ENCODE data around the gene G6PD.
"Not testable (repeated sequence)": the region's sequence is repeated elsewhere in the genome, so short reads cannot be mapped to it uniquely, and the experiment has no call there.

Gene G6PD

DNA sequence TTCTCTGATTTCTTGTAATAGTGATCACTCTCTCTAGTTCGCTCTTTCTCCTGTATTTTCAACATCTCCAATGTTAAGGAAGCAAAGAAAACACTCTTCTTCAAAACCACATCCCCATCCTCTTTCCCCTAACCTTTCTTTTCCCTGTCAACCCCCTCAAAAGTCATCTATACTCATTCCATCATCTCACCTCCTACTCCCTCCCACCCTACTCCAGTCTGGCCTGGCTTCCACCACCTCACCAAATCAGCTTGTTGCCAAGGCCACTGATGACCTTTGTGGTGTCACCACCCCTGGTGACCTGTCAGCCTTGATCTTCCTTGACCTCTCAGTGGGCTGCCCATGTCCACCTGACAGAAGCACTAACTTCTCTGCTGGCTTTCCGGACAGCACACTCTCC lies 32.9 kb downstream of the G6PD start:
- DNase-seq = no peak

DNA sequence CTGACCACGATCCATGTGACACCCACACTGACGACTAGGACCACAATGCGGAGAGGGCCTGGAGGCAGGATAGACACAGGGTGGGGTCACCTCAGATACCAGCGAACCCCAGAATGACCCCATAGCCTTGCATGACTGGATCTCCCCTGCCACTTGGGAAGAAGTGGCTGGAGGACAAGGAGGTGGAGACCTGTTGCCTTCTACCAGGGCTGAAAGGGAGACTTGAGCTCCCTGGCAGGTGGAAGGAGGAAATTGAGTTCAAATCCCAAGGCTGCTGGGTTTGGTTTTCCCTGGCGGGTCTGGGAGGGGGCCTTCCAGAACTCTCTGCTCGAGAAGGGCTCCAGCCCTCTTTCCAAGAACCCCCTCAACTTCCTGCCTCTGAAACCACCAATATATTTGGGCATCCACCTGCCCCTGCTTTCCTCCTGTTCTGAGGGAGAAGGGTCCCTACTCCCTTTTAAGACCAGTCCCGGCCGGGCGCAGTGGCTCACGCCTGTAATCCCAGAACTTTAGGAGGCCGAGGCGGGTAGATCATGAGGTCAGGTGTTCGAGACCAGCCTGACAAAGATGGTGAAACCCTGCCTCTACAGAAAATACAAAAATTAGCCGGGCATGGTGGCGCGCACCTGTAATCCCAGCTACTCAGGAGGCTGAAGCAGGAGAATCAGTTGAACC lies 33.6 kb downstream of the G6PD start:
- DNase-seq = no peak

DNA sequence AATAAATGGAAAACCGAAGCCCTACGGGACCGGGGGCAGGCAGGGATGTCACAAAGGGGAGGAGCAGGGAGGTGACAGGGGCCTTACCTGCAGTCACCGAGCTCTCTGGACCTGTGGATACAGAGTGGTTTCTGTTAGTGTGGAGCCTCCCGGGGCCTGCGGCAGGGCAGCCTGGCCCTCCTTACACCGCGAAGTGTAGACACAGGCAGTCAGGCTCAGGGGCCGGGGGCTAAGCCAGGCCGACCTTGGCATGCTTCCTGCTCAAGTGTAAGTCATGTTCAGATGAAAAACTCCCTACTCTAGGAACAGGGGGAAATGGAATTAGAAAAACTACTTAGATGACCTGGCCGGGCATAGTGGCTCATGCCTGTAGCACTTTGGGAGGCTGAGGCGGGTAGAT lies 34.9 kb downstream of the G6PD start:
- no peak for DNase-seq

DNA sequence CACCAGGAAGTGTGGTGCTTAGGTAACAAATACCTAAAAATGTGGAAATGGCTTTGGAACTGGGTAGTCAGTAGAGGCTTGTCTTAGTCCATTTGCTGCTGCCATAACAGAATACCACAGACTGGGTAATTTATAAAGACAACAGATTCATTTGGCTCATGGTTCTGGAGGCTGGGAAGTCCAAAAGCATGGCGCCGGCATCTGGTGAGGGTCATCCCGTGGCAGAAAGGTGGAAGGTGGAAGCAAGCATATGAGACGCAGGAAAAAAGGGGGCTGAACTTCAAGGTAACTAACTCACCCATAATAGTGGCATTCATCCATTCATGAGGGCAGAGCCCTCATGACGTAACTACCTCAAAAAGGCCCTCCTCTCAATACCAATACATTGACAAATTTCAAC lies 37.2 kb downstream of the G6PD start:
- no peak for DNase-seq

DNA sequence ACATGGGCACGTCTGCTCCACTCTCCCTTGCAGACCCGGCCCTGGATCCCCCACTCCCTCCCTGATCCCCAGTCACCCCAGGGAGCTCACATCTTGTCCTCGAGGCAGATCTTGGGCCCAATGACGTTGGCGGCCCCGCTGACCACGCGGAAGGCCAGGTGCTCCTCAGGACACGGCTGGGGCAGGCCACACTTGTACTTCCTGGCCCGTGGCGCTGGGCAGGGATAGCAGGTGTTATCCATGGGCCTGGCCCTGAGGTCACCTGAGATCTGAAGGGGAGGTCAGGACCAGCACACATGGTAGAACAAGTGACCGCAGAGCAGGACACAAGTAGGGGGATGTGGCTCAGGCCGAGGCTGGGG lies 38.3 kb downstream of the G6PD start:
- no peak for DNase-seq

DNA sequence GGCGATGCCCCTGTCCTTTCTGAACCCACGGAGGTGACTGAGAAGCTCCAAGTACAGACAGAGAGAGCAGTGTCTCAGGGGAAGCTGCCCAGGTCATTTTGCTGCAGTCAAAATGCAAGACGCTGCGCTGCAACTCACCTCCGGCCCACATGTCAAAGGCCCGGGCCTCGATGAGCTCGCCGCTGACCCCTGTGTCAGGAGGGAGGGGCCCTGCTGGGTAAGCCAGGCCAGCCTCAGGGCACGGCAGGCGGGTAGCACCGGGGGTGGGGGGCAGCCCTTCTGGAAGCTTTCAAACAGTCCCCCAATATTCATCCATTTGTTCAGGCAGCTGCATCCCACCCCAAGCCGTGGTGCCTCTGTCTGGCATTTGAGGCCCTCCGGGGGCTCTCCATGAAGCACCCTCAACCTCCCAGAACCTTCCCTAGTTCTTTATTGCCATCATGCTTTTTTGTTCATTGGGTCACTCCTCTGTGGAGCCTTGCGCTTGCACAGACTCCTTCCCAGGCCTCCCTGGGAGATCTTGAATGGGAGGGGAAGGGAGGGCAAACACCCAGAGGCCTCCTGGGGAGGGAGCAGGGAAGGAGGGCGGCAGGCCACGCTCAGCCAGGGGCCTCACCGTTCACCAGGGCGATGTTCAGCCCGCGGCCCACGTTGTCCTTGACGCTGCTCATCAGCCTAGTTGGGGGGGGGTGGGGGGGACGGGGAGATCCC lies 38.8 kb downstream of the G6PD start:
- DNase-seq = no peak

DNA sequence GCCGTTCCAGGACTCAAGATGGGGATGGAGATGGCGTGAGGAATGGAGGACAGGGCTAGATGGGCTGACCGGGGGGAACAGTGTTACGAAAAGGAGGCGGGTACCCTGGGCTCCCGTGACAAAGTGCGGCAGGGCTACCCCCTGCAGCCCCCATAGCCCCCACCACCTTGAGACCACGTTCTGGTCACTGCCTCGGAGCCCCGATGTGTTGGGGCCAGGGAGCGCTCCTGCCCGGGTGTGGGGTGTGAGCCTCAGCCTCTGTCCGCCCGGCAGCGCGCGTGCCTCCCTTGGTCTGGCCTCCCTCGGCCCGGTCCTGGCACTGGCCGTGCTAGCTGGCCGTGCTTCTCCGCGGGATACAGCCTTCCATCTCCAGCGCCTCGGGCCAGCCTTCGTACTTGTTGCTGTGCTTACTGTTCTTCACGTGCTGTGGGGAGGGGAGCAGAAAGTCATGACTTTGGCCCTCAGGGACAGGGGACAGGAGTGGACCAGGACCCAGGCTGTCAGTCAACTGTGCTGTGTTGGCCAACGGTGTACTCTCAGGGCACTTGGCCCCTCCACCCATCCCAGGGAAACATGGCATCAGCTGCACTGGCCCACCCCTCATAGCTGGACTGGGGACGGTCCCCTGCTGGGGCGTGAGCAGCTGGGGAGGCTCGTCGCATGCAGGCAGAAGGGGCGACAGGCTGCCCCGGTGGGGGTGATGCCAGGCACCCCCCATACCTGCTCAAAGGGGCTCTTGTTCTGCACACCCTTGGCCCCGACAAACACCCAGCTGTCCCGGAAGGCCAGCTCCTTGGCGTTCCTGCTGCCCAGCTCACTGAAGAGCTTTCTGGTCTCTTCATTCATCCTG lies 39.9 kb downstream of the G6PD start:
- DNase-seq = no peak

DNA sequence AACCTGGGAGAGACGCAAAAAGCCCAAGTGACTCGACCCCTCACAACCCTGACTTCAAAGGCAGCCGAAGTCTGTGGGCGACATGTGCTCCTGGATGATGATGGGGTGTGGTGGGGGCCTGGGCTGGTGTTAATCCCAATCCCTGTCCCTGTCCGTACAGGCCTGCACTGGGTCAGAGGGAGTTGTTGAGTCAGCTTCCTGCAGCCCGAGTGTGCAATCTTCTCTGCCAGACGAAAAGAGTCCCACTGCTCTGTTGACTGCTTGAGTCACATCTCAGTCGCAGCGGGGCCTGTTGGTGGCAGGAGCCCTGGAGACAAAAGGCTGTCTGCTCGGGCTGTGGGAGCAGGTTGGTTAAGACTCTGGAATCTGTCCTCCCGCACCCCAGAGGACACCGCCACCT lies 40.9 kb downstream of the G6PD start:
- DNase-seq = no peak

DNA sequence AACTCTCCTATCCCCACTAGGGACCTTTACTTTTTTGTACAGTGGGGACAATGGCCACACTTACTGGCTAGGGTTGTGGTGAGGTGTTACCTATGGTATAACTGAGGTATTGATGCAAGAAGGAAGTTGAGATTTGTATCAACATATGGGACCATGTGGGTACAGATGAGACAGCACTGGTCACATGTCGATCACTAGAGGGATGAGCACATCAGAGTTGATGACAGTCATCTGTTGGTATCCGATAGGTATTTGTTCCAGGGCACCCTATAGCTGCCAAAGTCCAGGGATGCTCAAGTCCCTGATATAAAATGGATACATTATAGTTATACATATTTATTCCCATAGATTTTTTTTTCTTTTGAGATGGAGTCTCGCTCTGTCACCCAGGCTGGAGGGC lies 43.7 kb downstream of the G6PD start:
- no peak for DNase-seq

DNA sequence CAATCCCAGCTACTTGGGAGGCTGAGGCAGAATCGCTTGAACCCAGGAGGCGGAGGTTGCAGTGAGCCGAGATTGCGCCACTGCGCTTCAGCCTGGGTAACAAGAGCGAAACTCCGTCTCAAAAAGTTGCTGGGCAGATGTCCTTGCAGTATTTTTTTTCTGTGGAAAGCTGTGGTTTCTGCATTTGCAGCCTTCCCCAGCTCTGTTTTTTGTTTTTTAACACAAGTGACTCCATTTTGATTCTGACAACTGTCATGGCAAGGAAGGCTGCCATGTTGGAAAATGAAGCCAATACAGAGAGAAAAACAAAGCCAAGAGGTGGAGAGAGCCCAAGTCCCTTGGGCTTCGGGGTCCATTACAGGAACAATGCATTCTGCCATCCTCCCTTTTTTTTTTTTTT lies 44.5 kb downstream of the G6PD start:
- no peak for DNase-seq

DNA sequence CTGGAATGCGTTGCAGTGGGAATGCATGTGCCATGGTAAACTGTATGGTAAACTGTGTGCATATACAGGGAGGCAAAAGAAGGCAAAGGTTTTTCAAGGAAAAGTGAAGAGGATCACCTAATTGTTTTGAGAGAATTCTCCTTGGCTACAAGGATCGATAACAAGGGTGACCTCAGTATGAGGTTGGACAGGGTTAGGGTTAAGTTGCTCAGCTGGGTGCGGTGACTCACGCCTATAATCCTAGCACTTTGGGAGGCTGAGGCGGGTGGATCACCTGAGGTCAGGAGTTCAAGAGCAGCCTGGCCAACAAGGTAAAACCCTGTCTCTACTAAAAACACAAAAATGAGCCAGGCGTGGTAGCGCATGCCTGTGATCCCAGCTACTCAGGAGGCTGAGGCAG lies 45.2 kb downstream of the G6PD start:
- not testable (repeated sequence) for DNase-seq

DNA sequence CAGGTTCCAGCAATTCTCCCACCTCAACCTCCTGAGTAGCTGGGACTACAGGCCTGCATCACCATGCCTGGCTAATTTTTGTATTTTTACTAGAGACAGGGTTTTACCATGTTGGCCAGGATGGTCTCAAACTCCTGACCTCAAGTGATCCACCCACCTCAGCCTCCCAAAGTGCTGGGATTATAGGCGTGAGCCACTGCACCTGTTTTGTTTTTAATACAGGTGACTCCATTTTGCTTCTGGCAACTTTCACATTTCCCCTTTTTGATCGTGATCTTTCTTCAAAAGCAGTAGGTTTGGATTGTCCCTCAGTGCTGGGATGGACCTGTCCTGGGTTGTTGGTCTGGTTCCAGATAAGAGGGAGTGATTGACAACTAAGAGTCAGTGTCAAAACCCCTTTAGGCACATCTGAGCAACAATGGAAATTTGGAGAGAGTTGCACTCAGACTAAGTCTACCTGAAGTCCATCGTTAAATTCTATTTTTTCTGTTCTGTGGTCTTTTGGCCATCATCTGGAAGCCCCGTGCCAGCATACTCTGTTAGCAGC lies 50.0 kb downstream of the G6PD start:
- not testable (repeated sequence) for DNase-seq

DNA sequence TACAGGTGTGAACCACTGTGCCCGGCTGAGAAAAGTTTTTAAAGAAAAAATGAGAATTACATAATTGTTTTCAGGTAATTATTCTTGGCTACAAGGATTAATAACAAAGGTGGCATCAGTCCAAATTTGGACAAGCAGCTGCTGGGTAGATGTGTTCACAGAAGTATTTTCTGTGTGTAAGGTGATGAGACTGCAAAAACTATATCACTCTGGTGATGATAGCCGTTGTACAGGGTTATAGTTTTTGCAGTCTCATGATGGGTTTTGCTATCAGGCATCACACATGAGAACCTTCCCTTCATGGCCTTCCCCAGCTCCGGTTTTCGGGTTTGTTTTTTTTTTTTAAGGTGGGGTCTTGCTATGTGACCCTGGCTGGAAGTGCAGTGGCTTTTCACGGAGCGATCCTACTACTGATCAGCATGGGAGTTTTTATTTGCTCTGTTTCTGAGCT lies 51.1 kb downstream of the G6PD start:
- DNase-seq = no peak

DNA sequence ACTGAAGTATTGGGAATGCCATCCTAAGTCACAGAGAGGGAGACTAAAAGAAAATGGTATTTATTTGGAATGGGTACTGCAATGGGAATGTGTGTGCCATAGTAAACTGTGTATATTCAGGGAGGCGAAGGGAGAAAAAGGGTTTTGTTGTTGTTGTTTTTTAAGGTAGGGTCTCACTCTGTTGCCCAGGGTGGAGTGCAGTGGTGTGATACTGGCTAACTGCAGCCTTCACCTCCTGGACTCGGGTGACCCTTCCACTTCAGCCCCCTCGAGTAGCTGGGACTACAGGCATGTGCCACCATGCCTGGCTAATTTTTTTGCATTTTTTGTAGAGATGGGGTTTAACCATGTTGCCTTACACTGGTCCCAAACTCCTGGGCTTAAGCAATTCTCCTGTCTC lies 51.9 kb downstream of the G6PD start:
- no peak for DNase-seq

DNA sequence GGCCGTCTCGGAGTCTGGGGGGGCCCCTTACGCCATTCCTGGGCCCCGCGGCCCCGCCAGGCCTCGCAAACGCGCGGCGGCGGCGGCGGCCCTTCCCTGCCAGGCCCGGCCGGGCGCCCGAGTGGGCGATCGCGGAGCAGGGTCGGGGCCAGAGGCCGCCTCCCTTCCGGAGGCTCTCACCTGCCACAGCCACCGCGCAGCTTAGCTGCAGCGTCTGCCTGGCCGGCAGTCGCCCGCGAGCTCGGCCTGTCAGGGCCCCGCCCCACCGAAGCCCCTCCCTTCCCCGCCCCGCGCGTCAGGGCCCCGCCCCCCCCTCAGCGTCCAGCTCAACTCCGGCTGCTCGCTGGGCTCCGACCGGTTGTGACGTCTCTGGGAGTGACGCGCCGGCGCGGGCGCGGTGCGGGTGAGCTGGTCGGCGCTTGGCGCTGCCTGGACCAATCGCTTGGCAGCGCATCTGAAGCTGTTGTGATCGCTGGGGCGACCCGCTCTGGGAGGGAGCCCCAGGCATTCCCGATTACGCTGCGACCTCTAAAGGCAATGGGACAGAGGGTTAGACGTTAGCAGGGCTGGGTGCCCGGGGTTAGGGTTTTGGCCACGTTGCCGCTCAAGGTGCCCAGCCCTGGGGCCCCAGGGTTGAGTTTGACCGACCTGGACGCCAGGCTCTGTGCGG lies 56.1 kb downstream of the G6PD start, which contains the start of gene SLC10A3:
Gene SLC10A3, minus strand, starts transcription at position 216 of the 670 bp plus-strand sequence. CDS start 1,689 bp downstream, outside the sequence.
- peak; percentile 94 for DNase-seq

DNA sequence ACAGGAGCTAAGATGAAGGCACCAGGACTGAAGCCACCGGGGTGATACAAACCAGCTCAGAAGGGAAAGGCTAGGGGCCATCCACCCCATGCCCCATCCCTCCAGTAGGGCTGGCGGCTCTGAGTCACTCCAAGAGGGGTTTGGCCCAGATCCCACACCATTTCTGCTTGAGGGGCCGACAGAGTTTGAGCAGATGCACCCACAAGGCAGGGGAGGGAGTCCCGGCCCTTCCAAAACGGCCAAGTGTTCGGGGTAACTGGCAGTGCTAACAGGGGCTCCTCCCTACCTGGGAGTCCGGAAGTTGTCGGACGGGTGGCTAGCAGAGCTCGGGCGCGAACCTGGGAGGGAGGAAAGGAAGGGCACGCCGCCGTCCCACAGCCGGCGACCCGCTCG lies 56.6 kb downstream of the G6PD start:
- DNase-seq = peak; percentile 21

DNA sequence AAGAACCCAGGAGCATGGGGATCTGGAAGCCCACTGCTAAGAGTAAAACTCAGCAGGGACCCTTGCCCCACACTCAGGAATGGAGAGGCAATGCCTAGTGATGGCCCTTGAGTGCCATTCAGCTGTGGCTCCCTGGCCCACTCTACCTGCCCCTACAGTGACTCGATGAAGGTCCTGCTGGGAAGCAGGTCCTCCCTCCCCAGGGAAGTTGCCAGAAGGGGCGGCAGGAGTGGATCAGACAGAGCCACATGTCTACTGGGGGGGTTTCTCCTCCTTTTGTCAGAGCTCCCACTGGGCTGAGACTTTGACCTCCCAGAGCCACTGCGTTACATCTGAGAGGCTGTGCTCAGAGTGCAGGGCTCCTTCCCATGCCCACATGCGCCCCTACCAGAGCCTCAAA lies 57.5 kb downstream of the G6PD start:
- DNase-seq = no peak

DNA sequence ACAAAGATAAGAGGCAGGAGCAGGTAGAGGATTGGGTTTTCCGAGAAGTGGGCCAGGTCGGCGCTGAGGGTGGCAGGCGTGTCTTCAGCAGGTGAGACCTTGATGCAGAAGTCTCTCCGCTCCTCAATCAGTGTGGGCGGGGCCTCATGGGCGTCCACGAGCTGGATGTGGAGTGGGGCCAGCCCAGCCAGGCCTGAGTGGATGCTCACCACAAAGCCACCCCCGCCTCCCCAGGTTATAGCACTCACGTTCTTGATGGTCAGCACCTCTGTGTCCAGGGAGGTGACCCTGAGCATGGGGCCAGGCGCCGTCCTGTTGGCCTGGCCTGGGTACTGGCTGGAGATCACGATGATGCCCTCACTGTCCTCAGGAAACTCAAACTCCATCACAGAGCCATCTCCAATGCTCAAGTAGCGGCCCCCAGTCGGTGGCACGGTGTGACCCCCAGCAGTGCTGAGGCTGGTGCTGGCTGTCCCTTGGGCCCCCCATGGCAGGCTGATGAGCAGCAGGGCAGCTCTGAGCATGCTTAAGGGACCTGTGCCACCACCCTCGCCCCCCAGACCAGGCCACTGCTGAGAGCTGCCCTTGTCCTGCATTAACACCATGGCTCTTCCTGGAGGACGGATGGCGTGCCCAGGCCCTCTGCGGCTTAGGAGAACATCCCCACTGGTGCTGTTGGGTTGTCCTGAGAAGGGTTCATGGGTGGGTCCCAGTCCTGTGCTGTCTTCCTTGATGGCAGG lies 58.1 kb downstream of the G6PD start:
- no peak for DNase-seq

DNA sequence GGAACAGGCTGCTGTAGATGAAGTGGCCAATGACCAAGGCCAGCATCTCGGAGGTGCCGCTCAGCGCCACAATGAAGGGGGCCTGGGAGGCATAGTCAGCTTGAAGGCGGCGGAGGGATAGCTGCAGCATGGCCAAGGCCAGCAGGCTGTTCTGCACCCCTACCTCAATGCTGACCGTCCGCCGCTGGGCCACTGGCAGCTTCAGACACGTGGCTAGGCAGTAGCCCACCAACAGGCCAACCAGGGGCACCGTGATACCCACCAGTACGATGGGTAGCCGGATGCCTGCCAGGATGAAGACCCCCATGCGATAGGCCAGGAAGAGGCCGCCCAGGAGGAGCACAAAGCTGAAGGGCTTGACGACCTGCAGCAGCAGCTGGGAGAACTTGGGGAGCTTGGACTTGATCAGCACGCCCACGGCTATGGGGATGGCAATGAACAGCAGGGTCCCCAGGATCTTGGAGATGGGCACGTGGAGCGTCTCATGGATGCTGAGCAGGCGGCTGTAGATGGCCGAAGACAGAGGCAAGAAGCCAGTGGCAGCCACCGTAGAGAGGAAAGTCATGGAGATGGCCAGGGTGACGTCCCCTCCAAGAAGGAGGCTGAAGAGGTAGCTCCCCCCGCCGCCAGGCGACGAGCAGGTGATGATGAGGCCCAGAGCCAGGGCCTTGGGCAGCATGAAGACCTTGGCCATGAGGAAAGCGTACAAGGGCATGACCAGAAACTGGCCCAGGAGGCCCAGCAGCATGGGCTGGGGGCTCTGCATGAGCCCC lies 58.9 kb downstream of the G6PD start:
- DNase-seq = no peak

DNA sequence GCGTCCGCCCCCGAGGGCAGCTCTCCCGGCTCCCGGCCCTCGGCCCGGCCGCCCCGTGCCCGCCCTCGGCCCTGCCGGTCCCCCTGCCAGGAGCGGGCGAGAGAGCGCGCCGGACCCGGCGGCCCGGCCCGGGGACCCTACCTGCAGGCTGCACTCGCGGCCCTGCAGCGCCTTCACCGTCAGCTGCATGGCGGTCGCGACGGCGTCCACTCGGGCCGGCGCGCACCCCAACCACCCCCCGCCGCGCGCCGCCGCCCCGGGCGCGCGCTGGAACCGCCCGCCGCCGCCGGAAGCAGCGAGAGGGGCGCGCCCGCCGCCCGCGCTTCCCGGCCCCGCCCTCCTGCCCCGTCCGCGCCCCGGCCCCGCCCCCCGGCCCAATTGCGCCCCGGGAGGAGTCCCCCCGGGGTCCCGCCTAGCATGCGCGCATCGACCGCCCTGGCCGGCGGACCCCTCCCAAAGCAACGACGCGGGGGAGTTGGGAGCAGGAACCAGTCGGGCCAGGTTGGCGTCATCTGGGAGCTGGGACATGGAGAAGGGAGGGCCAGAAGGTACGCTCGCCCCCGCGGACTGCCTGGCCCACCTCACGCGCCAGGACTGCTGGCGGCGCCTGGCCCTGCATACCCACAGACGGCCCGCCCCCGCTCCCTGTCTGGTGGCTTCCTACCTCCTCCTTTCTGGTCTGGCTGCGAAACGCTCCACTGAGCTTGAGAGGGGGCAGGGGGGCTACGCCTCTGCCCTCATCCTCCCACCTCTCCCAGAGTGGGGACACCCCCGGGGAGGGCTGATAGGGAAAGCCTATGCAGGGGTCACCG lies 60.0 kb downstream of the G6PD start, which contains the start of gene UBL4A:
Gene UBL4A, minus strand, starts transcription at position 220 of the 812 bp plus-strand sequence. Its CDS starts 31 bp downstream, at position 189.
- peak; percentile 69 for DNase-seq

Data from eye (tissue), 1 donor.